ENCODE results near the gene YWHAG. TPM values are rescaled to one million over a fixed set of nuclear protein-coding genes. Genes with fewer than 3 reads are reported as not detected.

YWHAG gene
- total and polyA plus RNA-seq, 3 donors from 2014 or later: 67.4 to 80.2 (median 78.4) TPM

- Histone ChIP-seq H3K4me3 (peak overlapping the region in 1 of 2 donors; percentile 47), H3K4me1 (peaks cover 21% of the 10 kb centered on the region), H3K27me3 (no peaks in the 10 kb centered on the region), H3K36me3 (ENCODE audit: low read depth, missing control alignments) (no peaks in the 10 kb centered on the region), H3K27ac (peak overlapping the region; percentile 86 to 91), H3K9me3 (no peaks in the 10 kb centered on the region)
- DNase-seq: no peak
- TF ChIP-seq POLR2A (IDR thresholded peaks at IDR 0.05) (no peak), CTCF (IDR thresholded peaks at IDR 0.05) (no peak)
- 42 to 58% methylated on average over 7 of the region's 7 CpGs for WGBS, 2 donors
- intact Hi-C loops (cut with DNase I; ENCODE audit: low total_unique reads): no loop called here
Measured at GRCh38 chr7:76380623-76380966, 21.8 kb upstream of the YWHAG start.

GRCh38 chr7:76377186-76377918, 18.6 kb upstream of the YWHAG start:
- WGBS, 2 donors: 36 to 52% methylated on average over 9 of the region's 9 CpGs
- DNase-seq: peak; percentile 73
- no peaks in the 10 kb centered on the region for H3K9me3 ChIP-seq
- H3K36me3 ChIP-seq (ENCODE audit: low read depth, missing control alignments): no peaks in the 10 kb centered on the region
- no peak for TF ChIP-seq POLR2A (IDR thresholded peaks at IDR 0.05)
- TF ChIP-seq CTCF (IDR thresholded peaks at IDR 0.05): no peak
- intact Hi-C loops (cut with DNase I; ENCODE audit: low total_unique reads): no loop called here
- H3K27me3 ChIP-seq: no peaks in the 10 kb centered on the region
- H3K4me1 ChIP-seq: peaks cover 30% of the 10 kb centered on the region
- H3K27ac ChIP-seq: peak overlapping the region in 1 of 2 donors; percentile 91
- no peak overlapping the region for H3K4me3 ChIP-seq

GRCh38 chr7:76375251-76375650, 16.5 kb upstream of the YWHAG start:
- no peak for TF ChIP-seq CTCF (IDR thresholded peaks at IDR 0.05)
- no peak for TF ChIP-seq POLR2A (IDR thresholded peaks at IDR 0.05)
- Histone ChIP-seq H3K9me3 (no peaks in the 10 kb centered on the region), H3K27me3 (no peaks in the 10 kb centered on the region), H3K4me3 (no peak overlapping the region), H3K27ac (no peak overlapping the region), H3K36me3 (ENCODE audit: low read depth, missing control alignments) (no peaks in the 10 kb centered on the region), H3K4me1 (peaks cover 26% of the 10 kb centered on the region)
- DNase-seq: no peak
- WGBS, 2 donors: 71 to 77% methylated on average over 9 of the region's 9 CpGs
- intact Hi-C loops (cut with DNase I; ENCODE audit: low total_unique reads): no loop called here

GRCh38 chr7:76372984-76373833, 14.4 kb upstream of the YWHAG start:
- H3K4me3 ChIP-seq: no peak overlapping the region
- no peaks in the 10 kb centered on the region for H3K36me3 ChIP-seq (ENCODE audit: low read depth, missing control alignments)
- TF ChIP-seq POLR2A (IDR thresholded peaks at IDR 0.05): no peak
- TF ChIP-seq CTCF (IDR thresholded peaks at IDR 0.05): no peak
- peak overlapping the region in 1 of 2 donors; percentile 63 for H3K27ac ChIP-seq
- DNase-seq: peak; percentile 71
- H3K4me1 ChIP-seq: peaks cover 17% of the 10 kb centered on the region
- H3K27me3 ChIP-seq: no peaks in the 10 kb centered on the region
- no peaks in the 10 kb centered on the region for H3K9me3 ChIP-seq
- WGBS, 2 donors: 46 to 57% methylated on average over 9 of the region's 9 CpGs
- intact Hi-C loops (cut with DNase I; ENCODE audit: low total_unique reads): no loop called here
